ENCODE measurements around the gene DECR2. TPM values are rescaled to one million over a fixed set of nuclear protein-coding genes. Genes with fewer than 3 reads are reported as not detected.

Gene DECR2
- total and polyA plus RNA-seq, 10 of the 15 experiments (the other 5 are each of a cell fraction or from before 2014, with no cell fraction given) = 0.53 to 20.3 (median 6.0) TPM

- TF ChIP-seq ZBTB11 (CRISPR knock-in tag; IDR thresholded peaks at IDR 0.05) = no peak
- no peak for TF ChIP-seq E4F1 (IDR thresholded peaks at IDR 0.05; ENCODE audit: borderline replicate concordance, partially characterized antibody)
- TF ChIP-seq SREBF1 (IDR thresholded peaks at IDR 0.05; ENCODE audit: low read length) = no peak
- TF ChIP-seq RAD21 (IDR thresholded peaks at IDR 0.05; ENCODE audit: insufficient read depth, low read depth, low read length) = no peak
- 0 out of 2 replicates have a peak, but pooled peaks have one; percentile 14 for TF ChIP-seq BCLAF1 (IDR thresholded peaks at IDR 0.05)
- TF ChIP-seq IRF4 (IDR thresholded peaks at IDR 0.05; ENCODE audit: low read depth, low read length) = no peak
- no peak for TF ChIP-seq MAX (IDR thresholded peaks at IDR 0.05; ENCODE audit: low read depth, low read length)
- no peak for TF ChIP-seq JUND (IDR thresholded peaks at IDR 0.05; ENCODE audit: low read depth, low read length)
- no peak for TF ChIP-seq SUPT20H (IDR thresholded peaks at IDR 0.05; ENCODE audit: borderline replicate concordance, control insufficient read depth, low read depth, low read length)
- no peak for TF ChIP-seq ZBTB4 (CRISPR knock-in tag; IDR thresholded peaks at IDR 0.05)
- TF ChIP-seq SPI1 (IDR thresholded peaks at IDR 0.05; ENCODE audit: borderline replicate concordance, insufficient read depth, low read depth, low read length) = peak; percentile 14; the same call in 1 of the 2 replicates
- TF ChIP-seq IKZF1 (conservative IDR thresholded peaks at IDR 0.05) = peak; percentile 46
- no peak for TF ChIP-seq WRNIP1 (IDR thresholded peaks at IDR 0.05; ENCODE audit: borderline replicate concordance, low read depth, low read length)
- TF ChIP-seq RELA (IDR thresholded peaks at IDR 0.05; ENCODE audit: borderline replicate concordance, partially characterized antibody) = peak; percentile 49
Measured at GRCh38 chr16:381789-382717, 19.6 kb upstream of the DECR2 start, which contains the start of gene PGAP6 (continued).

Data from GM12878 (cell line).